GM10248 (cell line): Measurements from ENCODE around the gene EFCAB6.
A peak's percentile ranks its signal among the peaks of the same experiment; 100 is the strongest.

Experiments used
- CTCF ChIA-PET: fragments of 300-600 bp; sonication (Branson Sonifier 250); formaldehyde crosslinking; extraction: SDS; loops from one replicate; lab custom pipeline; 2021; ENCODE audit warnings: antibody characterized with exemption; lab: Yijun Ruan, JAX
- POLR2A ChIA-PET: fragments of 350-650 bp; sonication (Branson Sonifier 250); formaldehyde crosslinking; extraction: SDS; loops from one replicate; lab custom pipeline; 2020; ENCODE audit warnings: antibody characterized with exemption; lab: Yijun Ruan, JAX
- DNase-seq: peaks from one replicate; pipeline ENCODE4 v3.0.0; 2012; ENCODE audit errors: extremely low spot score
- CTCF ChIP-seq: IDR thresholded peaks from 2 replicates; pipeline ENCODE4 v1.5.1; 2012; ENCODE audit warnings: mild to moderate bottlenecking, low read depth; ENCODE audit errors: extremely low read depth, missing control alignments, control extremely low read depth

Gene EFCAB6

DNA sequence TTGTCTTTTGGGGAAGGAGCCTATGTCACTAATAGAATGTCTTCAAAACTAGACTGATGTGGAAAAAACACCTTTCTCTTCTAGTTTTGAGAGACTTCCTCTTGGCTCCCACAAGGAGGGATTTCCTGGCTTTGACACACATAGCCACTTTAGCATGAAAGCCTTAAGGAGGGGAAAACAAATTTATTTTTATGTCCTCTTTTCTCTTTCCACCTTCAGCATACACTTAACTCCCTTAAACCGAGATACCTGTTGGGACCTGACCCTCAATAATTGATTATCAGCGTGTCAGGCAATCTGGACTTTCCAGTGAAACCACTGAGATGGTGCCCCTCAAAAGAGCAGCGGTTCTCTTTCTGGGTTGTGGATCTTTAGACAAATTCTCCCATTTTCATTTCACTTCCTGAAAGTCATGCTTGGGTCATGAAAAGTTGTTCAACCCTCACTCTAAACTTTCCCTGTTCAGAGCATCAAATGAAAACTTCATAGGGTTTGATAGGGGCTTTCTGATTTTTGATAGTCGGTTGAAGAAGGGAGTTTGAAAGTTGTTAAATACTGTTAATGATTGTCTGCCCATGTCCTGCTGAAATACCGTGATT, 9.1 kb downstream of the EFCAB6 start:
- TF ChIP-seq CTCF = no peak
- DNase-seq = no peak
- CTCF ChIA-PET = interaction anchor here (1.1 kb wide), 1 partner anchor 143 kb away, joined by 3 read pairs; no protein-coding TSS in a partner anchor
- POLR2A ChIA-PET = no interaction called here

- POLR2A ChIA-PET = no interaction called here
- no peak for DNase-seq
- TF ChIP-seq CTCF = no peak
- CTCF ChIA-PET = no interaction called here
Observed at GRCh38 chr22:43800970-43801369, 11.1 kb downstream of the EFCAB6 start.

DNA sequence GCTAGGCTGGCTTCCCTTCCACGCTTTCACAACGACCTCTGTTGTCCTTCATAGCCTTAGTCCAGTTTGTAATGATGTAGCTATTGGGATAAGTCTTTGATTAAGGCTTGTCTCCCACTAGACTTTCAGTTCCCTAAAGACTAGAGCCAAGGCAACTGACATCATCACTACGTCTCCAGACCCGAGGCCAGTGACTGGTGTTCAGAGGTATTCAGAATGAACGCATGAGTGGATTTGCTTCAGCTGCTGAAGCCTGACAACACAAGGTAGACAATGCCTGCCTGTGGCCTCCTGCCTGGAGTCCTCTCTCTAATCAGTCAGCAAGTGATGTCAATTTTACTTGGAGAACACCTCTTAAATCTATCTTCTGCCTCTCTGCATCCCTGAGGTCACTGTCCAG, 13.6 kb downstream of the EFCAB6 start:
- POLR2A ChIA-PET = no interaction called here
- peak; percentile 59 for DNase-seq
- CTCF ChIA-PET = interaction anchor here (1.0 to 2.0 kb wide), 2 partner anchors 22 to 86 kb away, joined by 3 to 5 read pairs; no protein-coding TSS in a partner anchor
- no peak for TF ChIP-seq CTCF

DNA sequence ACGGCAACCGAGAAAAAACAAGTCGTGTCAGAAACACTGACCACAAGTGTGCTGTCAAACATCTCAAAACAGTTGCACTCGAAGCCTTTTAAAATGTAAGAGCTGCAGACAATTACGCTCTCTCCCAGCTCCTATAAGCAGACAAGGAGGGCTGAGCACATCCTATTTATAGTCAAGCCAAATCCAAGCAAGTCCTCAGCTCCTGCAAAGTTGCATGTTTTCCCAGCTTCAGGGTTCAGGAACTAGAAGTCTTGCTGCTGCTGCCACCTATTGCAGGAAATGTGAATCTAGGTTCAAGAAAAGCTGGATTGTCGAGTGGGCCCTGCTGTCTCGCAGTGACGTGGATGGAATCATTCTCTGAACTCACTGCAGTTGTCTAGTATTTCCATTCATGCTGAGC, 15.5 kb downstream of the EFCAB6 start:
- no peak for TF ChIP-seq CTCF
- DNase-seq = no peak
- ChIA-PET CTCF (interaction anchor here (0.9 to 1.3 kb wide), 4 partner anchors 19 to 45 kb away, joined by 3 to 4 read pairs (median 4); no protein-coding TSS in a partner anchor), POLR2A (no interaction called here)

- no peak for TF ChIP-seq CTCF
- ChIA-PET CTCF (no interaction called here), POLR2A (no interaction called here)
- DNase-seq = no peak
Observed at GRCh38 chr22:43795320-43795719, 16.8 kb downstream of the EFCAB6 start.

- ChIA-PET CTCF (no interaction called here), POLR2A (no interaction called here)
- TF ChIP-seq CTCF = no peak
- no peak for DNase-seq
Observed at GRCh38 chr22:43792905-43793304, 19.2 kb downstream of the EFCAB6 start.
